ENCODE data around the gene CACNB4.
"Not testable (repeated sequence)": the region's sequence is repeated elsewhere in the genome, so short reads cannot be mapped to it uniquely, and the experiment has no call there.

The CACNB4 gene

DNA sequence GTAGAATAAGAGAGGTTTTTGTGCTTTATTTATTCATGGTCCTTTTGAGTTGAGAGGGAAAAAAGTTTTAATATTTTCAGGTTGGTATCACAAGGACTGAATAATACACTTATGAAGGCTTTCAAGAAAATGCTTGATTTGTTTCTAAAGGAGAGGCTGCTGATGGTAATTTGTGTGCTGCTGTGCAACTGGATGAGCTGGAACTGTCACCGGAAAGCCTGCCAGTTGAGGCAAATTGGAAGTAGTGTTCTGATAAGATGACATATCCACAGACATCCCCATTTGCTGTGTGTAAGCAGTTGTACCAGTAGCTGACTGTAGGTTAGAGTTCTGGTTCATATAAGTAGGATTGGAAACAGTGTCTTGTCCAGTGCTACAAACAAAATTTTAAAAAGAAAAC is 21.6 kb upstream of the CACNB4 start:
- POLR2A ChIA-PET (ENCODE audit: low non-redundant PET), result no interaction called here
- CTCF ChIA-PET, result no interaction called here

DNA sequence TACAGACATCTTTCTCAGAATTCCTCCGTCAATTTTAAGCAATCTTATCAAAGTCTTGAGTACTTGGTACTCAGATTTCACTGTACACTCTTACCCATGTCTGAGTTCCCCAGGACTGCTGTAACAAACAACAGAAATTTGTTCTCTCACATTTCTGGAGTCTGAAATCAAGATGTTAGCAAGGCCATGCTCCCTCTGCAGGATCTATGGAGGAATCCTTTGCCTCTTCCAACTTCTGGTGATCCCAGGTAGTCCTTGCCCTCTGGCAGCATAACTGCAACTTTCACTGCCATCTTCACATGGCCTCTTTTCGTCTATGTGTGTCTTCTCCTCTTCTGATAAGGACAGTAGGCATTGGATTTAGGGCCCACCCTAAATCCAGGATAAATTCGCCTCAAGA is 17.1 kb upstream of the CACNB4 start:
- TF ChIP-seq, protein P1, sequence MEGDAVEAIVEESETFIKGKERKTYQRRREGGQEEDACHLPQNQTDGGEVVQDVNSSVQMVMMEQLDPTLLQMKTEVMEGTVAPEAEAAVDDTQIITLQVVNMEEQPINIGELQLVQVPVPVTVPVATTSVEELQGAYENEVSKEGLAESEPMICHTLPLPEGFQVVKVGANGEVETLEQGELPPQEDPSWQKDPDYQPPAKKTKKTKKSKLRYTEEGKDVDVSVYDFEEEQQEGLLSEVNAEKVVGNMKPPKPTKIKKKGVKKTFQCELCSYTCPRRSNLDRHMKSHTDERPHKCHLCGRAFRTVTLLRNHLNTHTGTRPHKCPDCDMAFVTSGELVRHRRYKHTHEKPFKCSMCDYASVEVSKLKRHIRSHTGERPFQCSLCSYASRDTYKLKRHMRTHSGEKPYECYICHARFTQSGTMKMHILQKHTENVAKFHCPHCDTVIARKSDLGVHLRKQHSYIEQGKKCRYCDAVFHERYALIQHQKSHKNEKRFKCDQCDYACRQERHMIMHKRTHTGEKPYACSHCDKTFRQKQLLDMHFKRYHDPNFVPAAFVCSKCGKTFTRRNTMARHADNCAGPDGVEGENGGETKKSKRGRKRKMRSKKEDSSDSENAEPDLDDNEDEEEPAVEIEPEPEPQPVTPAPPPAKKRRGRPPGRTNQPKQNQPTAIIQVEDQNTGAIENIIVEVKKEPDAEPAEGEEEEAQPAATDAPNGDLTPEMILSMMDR (conservative IDR thresholded peaks at IDR 0.05; ENCODE audit: low read depth), result no peak; the same call in 1 of the 2 replicates
- DNase-seq (ENCODE audit: low spot score), result no peak
- CTCF ChIA-PET, result interaction anchor here (0.5 to 1.2 kb wide), 4 partner anchors 12 to 79 kb away, joined by 3 to 4 read pairs (median 3); no protein-coding TSS in a partner anchor
- H3K27ac ChIP-seq, result no peak overlapping the region
- POLR2A ChIA-PET (ENCODE audit: low non-redundant PET), result no interaction called here

More for the DNA sequence above, 21.6 kb upstream of the CACNB4 start:
- TF ChIP-seq, protein P1 (conservative IDR thresholded peaks at IDR 0.05; ENCODE audit: low read depth), result no peak
- H3K27ac ChIP-seq, result no peak overlapping the region
- no peak for DNase-seq (ENCODE audit: low spot score)

DNA sequence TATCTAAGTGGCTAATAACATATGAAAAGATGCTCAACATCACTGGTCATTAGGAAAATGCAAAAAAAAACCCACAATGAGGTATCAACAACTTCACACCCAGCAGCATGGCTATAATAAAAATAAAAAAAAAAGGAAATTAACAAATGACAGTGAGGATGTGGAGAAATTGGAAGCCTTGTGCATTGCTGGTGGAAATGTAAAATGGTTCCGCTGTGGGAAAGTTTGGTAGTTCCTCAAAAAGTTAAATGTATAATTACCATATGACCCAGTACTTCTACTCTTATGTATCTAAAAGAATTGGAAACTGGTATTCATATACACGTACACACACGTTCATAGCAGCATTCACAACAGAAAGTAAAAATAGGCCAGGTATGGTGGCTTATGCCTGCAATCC is 15.5 kb upstream of the CACNB4 start:
- ChIA-PET POLR2A (ENCODE audit: low non-redundant PET) (no interaction called here), CTCF (interaction anchor here (1.0 kb wide), 1 partner anchor 88 kb away, joined by 7 read pairs; no protein-coding TSS in a partner anchor)
- H3K27ac ChIP-seq, result no peak overlapping the region
- no peak for DNase-seq (ENCODE audit: low spot score)
- TF ChIP-seq, protein P1 (conservative IDR thresholded peaks at IDR 0.05; ENCODE audit: low read depth), result no peak

DNA sequence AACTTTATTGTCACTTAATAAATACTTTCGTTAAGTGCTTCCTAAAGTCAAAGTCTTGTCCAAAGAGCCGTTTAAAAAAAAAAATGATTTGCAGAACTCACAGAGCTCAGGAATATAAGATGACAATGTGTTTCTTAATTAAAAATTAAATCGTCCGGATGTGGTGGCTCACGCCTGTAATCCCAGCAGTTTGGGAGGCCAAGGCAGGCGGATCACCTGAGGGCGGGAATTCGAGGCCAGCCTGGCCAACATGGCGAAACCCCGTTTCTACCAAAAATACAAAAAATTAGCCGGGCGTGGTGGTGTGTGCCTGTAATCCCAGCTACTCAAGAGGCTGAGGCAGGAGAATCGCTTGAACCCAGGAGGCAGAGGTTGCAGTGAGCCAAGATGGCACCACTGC is 8.3 kb upstream of the CACNB4 start:
- CTCF ChIA-PET; H3K27ac ChIP-seq; POLR2A ChIA-PET (ENCODE audit: low non-redundant PET); DNase-seq (ENCODE audit: low spot score): not testable (repeated sequence)

DNA sequence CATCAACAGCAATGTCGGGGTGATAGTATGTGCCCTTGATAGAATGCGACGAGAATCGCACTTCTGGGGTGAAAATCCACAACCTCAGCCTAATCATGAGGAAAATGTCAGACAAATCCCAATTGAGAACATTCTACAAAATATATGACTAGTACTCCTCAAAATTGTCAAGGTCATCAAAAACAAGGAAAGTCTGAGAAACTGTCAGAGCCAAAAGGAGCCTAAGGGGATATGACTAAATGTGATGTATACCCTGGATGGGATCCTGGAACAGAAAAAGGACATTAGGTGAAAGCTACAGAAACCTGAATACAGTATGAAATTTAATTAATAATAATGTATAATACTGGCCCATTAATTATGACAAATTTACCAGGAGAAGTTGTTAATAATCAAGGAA is 7.6 kb upstream of the CACNB4 start:
- no peak overlapping the region for H3K27ac ChIP-seq
- ChIA-PET POLR2A (ENCODE audit: low non-redundant PET) (no interaction called here), CTCF (no interaction called here)
- TF ChIP-seq, protein P1 (conservative IDR thresholded peaks at IDR 0.05; ENCODE audit: low read depth), result no peak
- DNase-seq (ENCODE audit: low spot score), result no peak

DNA sequence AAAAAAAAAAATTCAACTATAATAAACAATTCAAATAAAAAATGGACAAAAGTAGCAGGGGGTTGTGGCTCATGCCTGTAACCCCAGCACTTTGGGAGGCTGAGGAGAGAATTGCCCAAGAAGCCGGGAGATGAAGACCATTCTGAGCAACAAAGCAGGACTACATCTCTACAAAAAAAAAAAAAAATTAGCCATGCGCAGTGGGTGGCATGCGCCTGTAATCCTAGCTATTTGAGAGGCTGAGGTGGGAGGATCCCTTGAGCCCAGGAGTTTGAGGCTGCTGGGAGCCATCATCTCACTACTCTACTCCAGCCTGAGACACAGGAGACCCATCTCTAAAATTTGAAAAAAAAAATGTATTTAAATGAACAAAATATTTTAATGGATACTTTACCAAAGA is 4.4 kb upstream of the CACNB4 start:
- CTCF ChIA-PET, result no interaction called here
- TF ChIP-seq, protein P1 (conservative IDR thresholded peaks at IDR 0.05; ENCODE audit: low read depth), result no peak
- no peak for DNase-seq (ENCODE audit: low spot score)
- no peak overlapping the region for H3K27ac ChIP-seq
- POLR2A ChIA-PET (ENCODE audit: low non-redundant PET), result no interaction called here

DNA sequence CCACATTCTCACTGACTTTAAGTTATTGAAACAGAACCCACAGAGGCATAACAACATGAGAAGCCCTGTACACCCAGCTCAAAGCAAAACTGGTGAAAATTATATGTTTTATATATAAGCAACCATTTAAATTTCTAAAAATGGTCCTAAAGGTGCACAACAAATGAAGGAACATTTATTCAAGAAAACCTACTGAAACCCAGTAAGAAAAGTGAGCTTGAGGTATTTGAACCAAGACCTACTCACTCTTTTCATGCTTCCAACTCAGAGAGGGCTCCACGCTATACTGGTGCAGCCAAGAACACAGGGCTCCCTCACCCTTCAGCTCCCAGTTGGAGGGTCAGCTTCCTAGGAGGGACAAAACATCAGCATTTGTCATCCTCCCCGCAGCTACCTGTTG is 2.1 kb upstream of the CACNB4 start:
- TF ChIP-seq, protein P1 (conservative IDR thresholded peaks at IDR 0.05; ENCODE audit: low read depth), result no peak
- H3K27ac ChIP-seq, result no peak overlapping the region
- no peak for DNase-seq (ENCODE audit: low spot score)
- POLR2A ChIA-PET (ENCODE audit: low non-redundant PET), result no interaction called here
- CTCF ChIA-PET, result no interaction called here
